Skeletal muscle satellite cell (primary cell): ENCODE measurements around the gene KIF26A.

Experiments
- H3K27me3 ChIP-seq: 2 replicates; pipeline ENCODE4 v1.7.0; 2013; ENCODE audit warnings: low read length; ENCODE audit not compliant: control insufficient read depth, insufficient read depth
- H3K36me3 ChIP-seq: 2 replicates; pipeline ENCODE4 v1.7.0; 2013; ENCODE audit warnings: mild to moderate bottlenecking, control low read depth, low read length; ENCODE audit not compliant: insufficient read depth
- H3K4me1 ChIP-seq: 2 replicates; pipeline ENCODE4 v1.7.0; 2013; ENCODE audit warnings: low read length; ENCODE audit not compliant: control insufficient read depth, insufficient read depth
- H3K4me2 ChIP-seq: 2 replicates; pipeline ENCODE4 v1.7.0; 2013; ENCODE audit warnings: mild to moderate bottlenecking, low read length
- H3K4me3 ChIP-seq: 2 replicates; pipeline ENCODE4 v1.7.0; 2013; ENCODE audit warnings: low read length
- H3K9ac ChIP-seq: 2 replicates; pipeline ENCODE4 v1.7.0; 2013; ENCODE audit warnings: mild to moderate bottlenecking, low read depth, low read length, moderate library complexity
- H3K9me3 ChIP-seq: replicated peaks from 2 replicates; pipeline ENCODE4 v1.7.0; 2013; ENCODE audit warnings: mild to moderate bottlenecking, control low read depth, low read length

The KIF26A gene

GRCh38 chr14:104172349-104172748, 34.0 kb downstream of the KIF26A start:
- Histone ChIP-seq H3K4me2 (no peak overlapping the region), H3K9me3 (no peaks in the 10 kb centered on the region), H3K4me1 (no peaks in the 10 kb centered on the region), H3K4me3 (no peak overlapping the region), H3K36me3 (no peaks in the 10 kb centered on the region), H3K9ac (no peak overlapping the region), H3K27me3 (peaks cover 25% of the 10 kb centered on the region)

- Histone ChIP-seq H3K9ac (no peak overlapping the region), H3K27me3 (peaks cover 25% of the 10 kb centered on the region), H3K9me3 (no peaks in the 10 kb centered on the region)
These were observed 34.5 kb downstream of the KIF26A start for GRCh38 chr14:104172880-104173279.

GRCh38 chr14:104174051-104174450, 35.7 kb downstream of the KIF26A start:
- Histone ChIP-seq H3K9ac (no peak overlapping the region), H3K9me3 (no peaks in the 10 kb centered on the region), H3K4me2 (no peak overlapping the region)

More at GRCh38 chr14:104172880-104173279, 34.5 kb downstream of the KIF26A start:
- H3K36me3 ChIP-seq: no peaks in the 10 kb centered on the region
- H3K4me3 ChIP-seq: no peak overlapping the region
- H3K4me1 ChIP-seq: no peaks in the 10 kb centered on the region
- H3K4me2 ChIP-seq: no peak overlapping the region

GRCh38 chr14:104175041-104175440, 36.7 kb downstream of the KIF26A start:
- H3K9me3 ChIP-seq: no peaks in the 10 kb centered on the region
- no peak overlapping the region for H3K9ac ChIP-seq
- no peak overlapping the region for H3K4me3 ChIP-seq
- H3K27me3 ChIP-seq: peaks cover 21% of the 10 kb centered on the region
- H3K4me2 ChIP-seq: no peak overlapping the region
- H3K36me3 ChIP-seq: no peaks in the 10 kb centered on the region
- no peaks in the 10 kb centered on the region for H3K4me1 ChIP-seq

More at GRCh38 chr14:104174051-104174450, 35.7 kb downstream of the KIF26A start:
- H3K27me3 ChIP-seq: peaks cover 25% of the 10 kb centered on the region
- no peaks in the 10 kb centered on the region for H3K36me3 ChIP-seq
- H3K4me3 ChIP-seq: no peak overlapping the region
- H3K4me1 ChIP-seq: no peaks in the 10 kb centered on the region

GRCh38 chr14:104175811-104176210, 37.4 kb downstream of the KIF26A start:
- Histone ChIP-seq H3K36me3 (no peaks in the 10 kb centered on the region), H3K4me2 (no peak overlapping the region), H3K27me3 (peaks cover 13% of the 10 kb centered on the region), H3K9ac (no peak overlapping the region), H3K4me1 (no peaks in the 10 kb centered on the region), H3K9me3 (no peaks in the 10 kb centered on the region), H3K4me3 (no peak overlapping the region)

GRCh38 chr14:104176611-104177010, 38.2 kb downstream of the KIF26A start:
- Histone ChIP-seq H3K36me3 (no peaks in the 10 kb centered on the region), H3K4me2 (no peak overlapping the region), H3K9ac (no peak overlapping the region), H3K27me3 (peaks cover 6% of the 10 kb centered on the region), H3K9me3 (no peaks in the 10 kb centered on the region), H3K4me1 (no peaks in the 10 kb centered on the region), H3K4me3 (no peak overlapping the region)

- H3K27me3 ChIP-seq: peaks cover 1% of the 10 kb centered on the region
- no peaks in the 10 kb centered on the region for H3K36me3 ChIP-seq
- H3K4me3 ChIP-seq: no peak overlapping the region
- H3K9ac ChIP-seq: no peak overlapping the region
- no peak overlapping the region for H3K4me2 ChIP-seq
- no peaks in the 10 kb centered on the region for H3K4me1 ChIP-seq
- H3K9me3 ChIP-seq: no peaks in the 10 kb centered on the region
These were observed 39.0 kb downstream of the KIF26A start for GRCh38 chr14:104177411-104177810.

- H3K9me3 ChIP-seq: no peaks in the 10 kb centered on the region
- no peak overlapping the region for H3K4me2 ChIP-seq
- no peak overlapping the region for H3K4me3 ChIP-seq
- H3K9ac ChIP-seq: no peak overlapping the region
- no peaks in the 10 kb centered on the region for H3K27me3 ChIP-seq
- H3K36me3 ChIP-seq: no peaks in the 10 kb centered on the region
- no peaks in the 10 kb centered on the region for H3K4me1 ChIP-seq
These were observed 39.9 kb downstream of the KIF26A start for GRCh38 chr14:104178279-104178678.

- Histone ChIP-seq H3K4me2 (no peak overlapping the region), H3K27me3 (no peaks in the 10 kb centered on the region), H3K9me3 (no peaks in the 10 kb centered on the region), H3K9ac (no peak overlapping the region), H3K36me3 (no peaks in the 10 kb centered on the region), H3K4me3 (no peak overlapping the region), H3K4me1 (no peaks in the 10 kb centered on the region)
These were observed 40.7 kb downstream of the KIF26A start for GRCh38 chr14:104179126-104179525.

- Histone ChIP-seq H3K36me3 (no peaks in the 10 kb centered on the region), H3K9ac (no peak overlapping the region), H3K4me1 (no peaks in the 10 kb centered on the region), H3K27me3 (no peaks in the 10 kb centered on the region), H3K9me3 (no peaks in the 10 kb centered on the region), H3K4me3 (no peak overlapping the region), H3K4me2 (no peak overlapping the region)
These were observed 41.3 kb downstream of the KIF26A start for GRCh38 chr14:104179564-104180129.

- H3K4me3 ChIP-seq: no peak overlapping the region
- H3K4me1 ChIP-seq: no peaks in the 10 kb centered on the region
- H3K36me3 ChIP-seq: no peaks in the 10 kb centered on the region
- H3K9me3 ChIP-seq: no peaks in the 10 kb centered on the region
- no peak overlapping the region for H3K4me2 ChIP-seq
- H3K9ac ChIP-seq: no peak overlapping the region
- H3K27me3 ChIP-seq: no peaks in the 10 kb centered on the region
These were observed 42.3 kb downstream of the KIF26A start for GRCh38 chr14:104180561-104181165.
